ENCODE results near the gene RBM10.

DNA sequence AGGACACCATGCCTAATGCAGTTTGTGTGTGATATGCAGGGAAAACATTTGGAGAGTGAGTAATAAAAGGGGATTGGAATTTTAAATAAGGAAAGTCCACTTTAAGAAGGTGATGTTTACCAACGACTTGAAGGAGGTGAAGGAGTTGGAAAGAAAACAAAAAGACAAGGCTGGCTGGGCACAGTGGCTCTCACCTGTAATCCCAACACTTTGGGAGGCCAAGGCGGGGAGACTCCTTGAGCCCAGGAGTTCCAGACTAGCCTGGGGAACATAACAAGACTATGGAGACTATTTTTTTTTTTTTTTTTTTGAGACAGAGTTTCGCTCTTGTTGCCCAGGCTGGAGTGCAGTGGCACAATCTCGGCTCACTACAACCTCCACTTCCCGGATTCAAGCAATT is 11.5 kb upstream of the RBM10 start:
- TF ChIP-seq ZKSCAN8 (CRISPR knock-in tag; IDR thresholded peaks at IDR 0.05; ENCODE audit: borderline replicate concordance) (no peak), SP2 (CRISPR knock-in tag; IDR thresholded peaks at IDR 0.05) (no peak), SIN3A (IDR thresholded peaks at IDR 0.05; ENCODE audit: borderline replicate concordance, low read depth, low read length) (no peak), ZNF562 (CRISPR knock-in tag; IDR thresholded peaks at IDR 0.05; ENCODE audit: borderline replicate concordance) (no peak), ZNF629 (CRISPR knock-in tag; conservative IDR thresholded peaks at IDR 0.05) (no peak), TCF12 (IDR thresholded peaks at IDR 0.05) (no peak), TCF12 (CRISPR knock-in tag; IDR thresholded peaks at IDR 0.05) (no peak), ETV6 (CRISPR knock-in tag; conservative IDR thresholded peaks at IDR 0.05) (no peak)

All from HepG2 (cell line).